GM10266 (cell line): ENCODE measurements around the gene MEF2A.

Experiments used
- DNase-seq: peaks from one replicate; pipeline ENCODE4 v3.0.0; 2012; ENCODE audit errors: extremely low spot score
- CTCF ChIP-seq: IDR thresholded peaks from 2 replicates; pipeline ENCODE4 v1.5.1; 2012; ENCODE audit warnings: mild to moderate bottlenecking, low read depth; ENCODE audit not compliant: control insufficient read depth, insufficient read depth; ENCODE audit errors: missing control alignments

MEF2A gene

GRCh38 chr15:99711625-99712024 lies 145.8 kb downstream of the MEF2A start:
- no peak for DNase-seq
- TF ChIP-seq CTCF = no peak

GRCh38 chr15:99712415-99712814 lies 146.6 kb downstream of the MEF2A start:
- DNase-seq = no peak
- TF ChIP-seq CTCF = no peak

- TF ChIP-seq CTCF = no peak
- no peak for DNase-seq
Measured at GRCh38 chr15:99716540-99717095, 150.8 kb downstream of the MEF2A start.

DNA sequence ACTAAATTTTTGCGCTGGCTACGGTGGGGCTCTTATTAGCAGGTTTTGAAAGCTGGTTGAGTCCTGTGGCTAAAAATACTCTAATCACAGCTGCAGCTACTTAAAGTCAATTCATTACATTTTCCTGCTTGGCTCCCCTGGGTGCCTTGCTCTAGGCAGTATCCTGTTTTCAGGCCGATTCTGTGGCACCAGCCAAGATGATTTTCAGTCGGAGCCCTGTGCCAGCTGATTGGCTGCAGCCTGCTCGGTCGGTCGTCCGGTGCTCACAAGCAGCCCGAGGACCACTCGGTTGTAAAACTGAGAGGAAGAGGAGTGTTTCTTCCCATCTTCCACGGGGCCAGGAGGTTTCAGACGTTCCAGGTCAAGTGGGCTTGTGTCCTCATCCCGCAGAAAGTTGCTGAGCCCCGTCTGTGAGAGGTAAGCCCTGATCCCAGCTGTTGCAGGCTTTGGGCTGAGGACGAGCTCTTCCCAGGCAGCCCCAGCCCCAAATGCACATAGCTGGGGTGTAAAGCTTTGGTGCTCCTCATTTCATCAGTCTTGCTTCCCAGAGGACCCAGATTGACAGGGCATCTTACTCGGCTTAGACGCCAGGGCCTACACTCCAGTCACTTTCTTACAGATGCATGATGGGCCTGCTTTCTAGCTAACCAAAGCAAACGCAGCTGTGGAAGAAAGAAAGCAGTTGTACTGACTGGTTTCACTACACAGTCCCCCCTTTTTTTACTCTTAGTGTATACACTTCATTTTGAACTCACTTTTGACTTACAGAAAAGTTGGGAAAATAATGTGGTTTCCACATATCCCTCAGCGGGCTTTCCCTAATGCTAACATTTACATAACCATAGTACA lies 151.6 kb downstream of the MEF2A start:
- peak; percentile 69 for DNase-seq

GRCh38 chr15:99718421-99718820 lies 152.6 kb downstream of the MEF2A start:
- DNase-seq = no peak
- TF ChIP-seq CTCF = no peak

More for the DNA sequence above, 151.6 kb downstream of the MEF2A start:
- TF ChIP-seq CTCF = no peak

- DNase-seq = peak; percentile 72
- no peak for TF ChIP-seq CTCF
Measured at GRCh38 chr15:99719096-99719541, 153.3 kb downstream of the MEF2A start.

DNA sequence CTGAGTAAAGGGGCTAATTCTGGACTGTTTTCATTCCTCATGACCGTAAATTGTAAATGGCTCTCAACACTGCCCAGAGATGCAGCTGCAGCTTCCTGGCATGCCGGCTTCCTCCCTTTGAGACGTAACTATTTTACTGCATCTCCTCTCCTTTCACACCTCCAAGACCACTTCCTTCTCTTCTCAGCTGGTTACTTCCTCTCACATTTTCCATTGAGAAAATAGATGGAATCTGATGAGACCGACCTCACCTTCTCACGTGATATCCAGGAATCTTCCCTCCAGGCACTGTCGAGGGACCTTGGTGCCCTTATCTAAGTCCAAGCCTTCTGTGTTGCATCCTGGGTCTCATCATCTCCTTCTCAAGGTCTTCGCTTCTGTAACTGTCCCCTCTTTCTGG lies 154.7 kb downstream of the MEF2A start:
- TF ChIP-seq CTCF = no peak
- DNase-seq = no peak
